GM18505 (cell line): ENCODE results near the gene APP.

ENCODE experiments used
- ATAC-seq: cut with Tn5 transposase; IDR thresholded peaks from one replicate; pipeline ENCODE4 v1.9.1; 2021; ENCODE audit not compliant: unreplicated experiment
- POLR2A ChIP-seq: IDR thresholded peaks from 4 replicates; pipeline ENCODE4 v1.6.1; 2011; ENCODE audit warnings: borderline replicate concordance; ENCODE audit not compliant: insufficient read depth, insufficient read length; ENCODE audit errors: extremely low read depth

APP gene

DNA sequence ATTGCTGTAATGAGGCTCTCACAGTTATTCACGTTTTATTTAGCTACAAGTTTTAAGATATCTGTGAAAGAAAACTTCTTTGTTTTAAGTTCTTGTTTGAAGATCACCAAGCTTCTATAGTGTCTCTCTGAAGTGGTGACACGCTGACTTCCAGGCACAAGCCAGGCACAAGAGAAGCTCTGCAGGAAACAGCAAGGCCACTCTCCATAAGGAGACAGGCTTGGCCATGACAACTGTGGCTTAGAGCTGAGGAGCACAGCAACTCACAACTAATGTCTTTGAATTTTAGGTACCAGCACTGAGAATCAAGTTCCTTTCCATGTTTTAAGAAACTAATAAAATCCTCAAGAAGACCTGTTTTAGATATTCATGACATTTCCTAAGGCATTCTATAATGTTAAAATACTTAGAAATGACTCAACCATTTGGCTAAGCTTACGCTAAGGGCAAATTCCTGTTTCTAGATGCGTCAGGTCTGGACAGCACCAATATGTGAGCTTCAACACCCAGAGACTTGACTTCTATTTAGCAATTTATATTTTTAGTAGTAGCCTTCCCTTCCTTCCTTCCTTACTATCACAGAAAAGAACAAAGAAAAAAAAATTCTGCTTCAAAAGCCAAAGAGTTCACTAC lies 40.2 kb downstream of the APP start:
- no peak for ATAC-seq
- no peak for TF ChIP-seq POLR2A

DNA sequence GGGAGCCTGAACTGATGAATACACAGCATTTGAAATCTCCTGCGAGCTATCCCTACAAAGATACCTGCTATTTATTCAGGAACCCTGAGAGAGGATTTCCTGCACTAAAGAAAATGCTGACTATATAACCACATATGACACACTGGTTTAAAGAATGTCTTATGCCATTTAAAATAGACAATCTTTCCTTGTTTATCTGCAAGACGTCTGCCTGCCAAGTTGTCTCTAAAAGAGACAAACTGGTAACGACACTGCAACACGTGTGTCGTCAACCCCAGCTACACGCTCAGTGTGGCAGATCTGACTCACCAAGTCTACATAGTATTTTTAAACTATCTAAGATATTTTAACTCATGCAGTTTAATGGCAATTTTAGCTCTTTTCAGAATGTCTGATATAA lies 42.7 kb downstream of the APP start:
- no peak for TF ChIP-seq POLR2A
- ATAC-seq: no peak

GRCh38 chr21:26127073-26127814 lies 43.3 kb downstream of the APP start:
- ATAC-seq: no peak
- TF ChIP-seq POLR2A: no peak

- no peak for TF ChIP-seq POLR2A
These were observed 44.4 kb downstream of the APP start for GRCh38 chr21:26126168-26126553.

GRCh38 chr21:26125433-26126167 lies 45.0 kb downstream of the APP start:
- no peak for TF ChIP-seq POLR2A
- ATAC-seq: no peak

More at GRCh38 chr21:26126168-26126553, 44.4 kb downstream of the APP start:
- ATAC-seq: no peak

DNA sequence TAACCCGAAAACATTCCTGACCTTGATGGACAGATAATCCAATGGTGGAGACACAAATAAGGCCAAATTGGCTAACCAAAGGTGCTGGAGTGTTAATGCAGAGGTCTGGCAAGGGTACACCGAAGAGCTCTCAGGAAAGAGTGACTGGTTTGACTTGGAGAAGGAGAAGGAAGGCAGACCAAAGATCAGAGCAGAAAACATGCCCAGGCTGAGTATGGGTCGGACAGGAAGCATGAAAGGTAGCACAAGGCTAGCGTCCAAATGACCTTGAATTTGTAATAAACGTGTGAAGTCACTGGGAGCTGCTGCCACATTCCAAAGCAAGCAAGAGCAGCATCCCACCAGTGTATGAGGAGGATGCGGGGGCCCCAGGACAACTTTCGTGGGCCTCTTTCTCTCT lies 45.7 kb downstream of the APP start:
- ATAC-seq: no peak

DNA sequence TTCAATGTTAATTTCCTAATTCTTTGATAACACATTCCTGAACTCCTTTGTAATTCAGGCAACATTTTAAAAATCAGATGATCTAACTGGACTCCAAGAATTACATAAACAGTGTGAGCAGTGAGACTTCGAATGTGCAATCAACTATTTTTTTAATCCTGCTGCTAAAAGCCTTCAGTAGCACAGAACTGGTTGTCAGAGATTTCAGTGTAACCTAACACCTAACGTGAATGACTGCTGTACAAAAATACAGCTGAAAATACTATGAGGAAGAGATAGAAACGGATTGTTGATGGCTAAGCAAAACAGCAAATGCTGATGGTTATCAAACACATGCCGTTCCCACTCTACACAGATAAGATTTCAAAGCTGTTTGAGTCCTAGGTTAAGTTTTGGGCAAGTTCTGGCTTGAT lies 46.1 kb downstream of the APP start:
- TF ChIP-seq POLR2A: no peak
- ATAC-seq: no peak

More for the DNA sequence above, 45.7 kb downstream of the APP start:
- TF ChIP-seq POLR2A: no peak

DNA sequence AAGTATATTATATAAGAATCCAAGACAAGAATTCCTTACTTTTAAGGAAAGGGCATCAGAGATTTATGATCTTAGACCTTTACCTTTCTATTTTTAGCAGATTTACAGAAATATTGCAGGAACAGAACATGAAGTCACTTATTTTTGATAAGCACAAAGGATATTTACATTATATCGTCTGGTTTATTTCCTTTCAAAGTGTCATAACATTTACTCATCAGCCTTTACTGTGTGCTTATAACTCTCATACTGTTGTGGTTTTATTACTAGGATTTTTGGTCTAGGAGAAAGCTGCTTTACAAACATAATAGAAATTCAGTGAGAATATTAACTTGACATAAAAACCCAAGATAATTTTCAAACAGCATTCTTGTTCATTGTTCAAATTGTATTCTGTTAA lies 47.6 kb downstream of the APP start:
- TF ChIP-seq POLR2A: no peak
- ATAC-seq: no peak

- no peak for TF ChIP-seq POLR2A
- ATAC-seq: no peak
These were observed 49.7 kb downstream of the APP start for GRCh38 chr21:26120828-26121227.

GRCh38 chr21:26119906-26120305 lies 50.7 kb downstream of the APP start:
- no peak for ATAC-seq
- no peak for TF ChIP-seq POLR2A

DNA sequence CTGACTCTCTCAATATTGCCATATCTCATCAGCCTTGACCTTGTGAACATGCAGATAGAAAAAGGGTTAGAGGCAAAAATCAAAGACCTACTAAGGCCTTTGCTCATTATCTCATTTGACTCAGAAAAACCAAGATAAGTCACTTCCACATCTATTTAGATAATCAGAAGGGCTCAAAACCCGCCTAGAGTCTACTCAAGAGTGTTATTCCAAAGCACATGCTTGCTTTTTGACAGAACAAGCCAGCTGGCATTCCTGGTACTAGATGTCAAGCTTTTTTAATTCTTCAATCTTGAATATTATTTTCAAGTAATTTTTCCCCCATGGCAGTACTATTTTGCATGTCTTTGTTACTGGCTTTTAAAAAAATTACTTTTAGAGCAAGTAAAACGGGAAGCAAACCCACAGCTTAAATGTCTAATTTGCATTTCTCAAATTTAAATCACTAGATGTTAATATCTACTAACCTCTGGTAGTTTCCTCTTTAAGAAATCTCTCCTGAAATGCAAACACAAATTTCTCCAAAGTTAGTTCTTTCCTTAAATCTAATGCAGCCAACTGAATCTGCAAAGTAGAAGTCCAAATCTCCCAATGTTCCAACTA lies 51.5 kb downstream of the APP start:
- ATAC-seq: no peak
- TF ChIP-seq POLR2A: no peak

DNA sequence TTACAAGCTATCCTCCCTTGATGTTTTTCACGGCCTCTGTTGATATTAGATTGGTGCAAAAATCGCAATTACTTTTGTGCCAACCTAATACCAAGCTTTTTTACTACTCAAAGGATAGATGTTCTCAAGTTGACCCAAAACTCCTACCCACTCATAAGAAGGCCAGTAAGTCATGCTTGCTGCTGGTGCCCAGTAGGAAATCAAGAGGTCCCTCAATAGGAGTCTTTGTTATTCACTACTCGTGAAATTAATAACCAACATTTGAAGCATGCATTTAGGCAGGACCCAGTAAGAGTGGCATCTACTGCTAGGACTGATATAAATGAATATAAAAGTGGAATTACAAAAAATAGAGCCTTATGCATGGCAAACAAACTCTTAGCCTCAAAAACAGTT lies 52.6 kb downstream of the APP start:
- no peak for ATAC-seq
- TF ChIP-seq POLR2A: no peak

- ATAC-seq: no peak
- no peak for TF ChIP-seq POLR2A
These were observed 53.1 kb downstream of the APP start for GRCh38 chr21:26117324-26117971.
